GM23338 (cell line): ENCODE measurements around the gene NDUFA13.

ENCODE experiments used
- CREB1 ChIP-seq: fragments of 250-450 bp; sonication (Bioruptor Pico); IDR thresholded peaks from 2 replicates; pipeline ENCODE4 v1.5.0; 2020; ENCODE audit warnings: low read depth, mild to moderate bottlenecking, moderate library complexity
- EZH2 ChIP-seq: fragments of 200-600 bp; sonication (generic); IDR thresholded peaks from one replicate; pipeline ENCODE4 v1.8.0; 2017; ENCODE audit warnings: antibody characterized with exemption, mild to moderate bottlenecking, low read depth; ENCODE audit not compliant: unreplicated experiment
- EZH2phosphoT487 ChIP-seq: fragments of 200-600 bp; sonication (generic); IDR thresholded peaks from one replicate; pipeline ENCODE4 v1.8.1; 2018; ENCODE audit warnings: antibody characterized with exemption; ENCODE audit not compliant: unreplicated experiment
- JUNB ChIP-seq: IDR thresholded peaks from one replicate; pipeline ENCODE4 v1.6.1; 2016; ENCODE audit warnings: antibody characterized with exemption; ENCODE audit not compliant: unreplicated experiment
- NANOG ChIP-seq: IDR thresholded peaks from 2 replicates; pipeline ENCODE4 v1.6.1; 2016; ENCODE audit warnings: antibody characterized with exemption, borderline replicate concordance
- POLR2AphosphoS5 ChIP-seq: IDR thresholded peaks from 2 replicates; pipeline ENCODE4 v1.6.1; 2016; ENCODE audit warnings: antibody characterized with exemption, low read depth
- STAT1 ChIP-seq: IDR thresholded peaks from one replicate; pipeline ENCODE4 v1.6.1; 2016; ENCODE audit warnings: antibody characterized with exemption; ENCODE audit not compliant: unreplicated experiment
- ZNF331 ChIP-seq: fragments of 250-450 bp; sonication (Bioruptor Pico); IDR thresholded peaks from 2 replicates; pipeline ENCODE4 v1.5.0; 2020; ENCODE audit warnings: low read depth, mild to moderate bottlenecking, moderate library complexity
- TF ChIP-seq, protein P1 (sequence below), 2 experiments: fragments of 200-600 bp in 1 of 2; sonication (generic) in 1 of 2; conservative IDR thresholded peaks; 2 replicates each; pipeline versions ENCODE4 v1.5.1 to v1.6.1; 2016 to 2017; ENCODE audit warnings: antibody characterized with exemption in 2 of 2, low read depth in 2 of 2, mild to moderate bottlenecking in 2 of 2, moderate library complexity in 1 of 2
- TF ChIP-seq, protein P2 (sequence below): IDR thresholded peaks from one replicate; pipeline ENCODE4 v1.6.1; 2018; ENCODE audit warnings: antibody characterized with exemption; ENCODE audit not compliant: unreplicated experiment
- TF ChIP-seq, protein P3 (sequence below): IDR thresholded peaks from 2 replicates; pipeline ENCODE4 v1.6.1; 2016; ENCODE audit warnings: antibody characterized with exemption
- TF ChIP-seq, protein P4 (sequence below): fragments of 250-450 bp; sonication (Bioruptor Pico); IDR thresholded peaks from 2 replicates; pipeline ENCODE4 v1.5.0; 2020; ENCODE audit warnings: mild to moderate bottlenecking, moderate library complexity

DNA sequence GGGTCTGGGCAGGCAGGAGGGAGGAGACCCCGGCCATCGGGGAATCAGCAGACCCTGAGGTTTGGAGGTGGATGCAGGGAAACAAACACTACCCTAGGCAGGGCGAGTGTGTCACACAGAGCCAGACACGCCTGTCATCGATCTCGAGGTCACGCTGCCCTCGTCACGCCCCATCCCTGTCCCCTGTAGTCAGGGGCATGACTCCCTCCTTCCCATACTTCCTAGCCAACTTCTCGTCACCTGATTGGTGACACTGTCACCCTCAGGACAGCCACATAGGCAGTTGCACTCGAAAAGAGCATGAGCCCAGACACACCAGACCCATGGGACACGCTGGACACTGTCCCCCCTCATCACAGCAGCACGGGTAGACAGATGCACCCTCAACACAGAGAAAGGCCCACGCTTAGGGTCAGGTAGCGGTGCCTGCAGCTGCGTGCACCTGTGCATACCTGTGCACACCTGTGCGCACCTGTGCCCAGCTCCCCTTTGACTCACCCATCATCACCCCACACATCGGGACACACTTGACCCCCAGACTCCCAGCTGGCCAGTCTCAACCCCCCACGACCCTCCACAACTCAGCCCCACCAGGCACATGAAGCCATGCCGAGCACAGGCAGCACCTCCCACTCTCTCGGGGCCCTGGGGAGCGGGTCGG lies 33.9 kb downstream of the NDUFA13 start:
- TF ChIP-seq, protein P1, sequence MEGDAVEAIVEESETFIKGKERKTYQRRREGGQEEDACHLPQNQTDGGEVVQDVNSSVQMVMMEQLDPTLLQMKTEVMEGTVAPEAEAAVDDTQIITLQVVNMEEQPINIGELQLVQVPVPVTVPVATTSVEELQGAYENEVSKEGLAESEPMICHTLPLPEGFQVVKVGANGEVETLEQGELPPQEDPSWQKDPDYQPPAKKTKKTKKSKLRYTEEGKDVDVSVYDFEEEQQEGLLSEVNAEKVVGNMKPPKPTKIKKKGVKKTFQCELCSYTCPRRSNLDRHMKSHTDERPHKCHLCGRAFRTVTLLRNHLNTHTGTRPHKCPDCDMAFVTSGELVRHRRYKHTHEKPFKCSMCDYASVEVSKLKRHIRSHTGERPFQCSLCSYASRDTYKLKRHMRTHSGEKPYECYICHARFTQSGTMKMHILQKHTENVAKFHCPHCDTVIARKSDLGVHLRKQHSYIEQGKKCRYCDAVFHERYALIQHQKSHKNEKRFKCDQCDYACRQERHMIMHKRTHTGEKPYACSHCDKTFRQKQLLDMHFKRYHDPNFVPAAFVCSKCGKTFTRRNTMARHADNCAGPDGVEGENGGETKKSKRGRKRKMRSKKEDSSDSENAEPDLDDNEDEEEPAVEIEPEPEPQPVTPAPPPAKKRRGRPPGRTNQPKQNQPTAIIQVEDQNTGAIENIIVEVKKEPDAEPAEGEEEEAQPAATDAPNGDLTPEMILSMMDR (conservative IDR thresholded peaks at IDR 0.05; ENCODE audit: low read depth in 2 of 2) = no peak
- TF ChIP-seq EZH2 = no peak
- TF ChIP-seq EZH2phosphoT487 = no peak
- no peak for TF ChIP-seq CREB1
- TF ChIP-seq POLR2AphosphoS5 = no peak
- TF ChIP-seq, protein P2, sequence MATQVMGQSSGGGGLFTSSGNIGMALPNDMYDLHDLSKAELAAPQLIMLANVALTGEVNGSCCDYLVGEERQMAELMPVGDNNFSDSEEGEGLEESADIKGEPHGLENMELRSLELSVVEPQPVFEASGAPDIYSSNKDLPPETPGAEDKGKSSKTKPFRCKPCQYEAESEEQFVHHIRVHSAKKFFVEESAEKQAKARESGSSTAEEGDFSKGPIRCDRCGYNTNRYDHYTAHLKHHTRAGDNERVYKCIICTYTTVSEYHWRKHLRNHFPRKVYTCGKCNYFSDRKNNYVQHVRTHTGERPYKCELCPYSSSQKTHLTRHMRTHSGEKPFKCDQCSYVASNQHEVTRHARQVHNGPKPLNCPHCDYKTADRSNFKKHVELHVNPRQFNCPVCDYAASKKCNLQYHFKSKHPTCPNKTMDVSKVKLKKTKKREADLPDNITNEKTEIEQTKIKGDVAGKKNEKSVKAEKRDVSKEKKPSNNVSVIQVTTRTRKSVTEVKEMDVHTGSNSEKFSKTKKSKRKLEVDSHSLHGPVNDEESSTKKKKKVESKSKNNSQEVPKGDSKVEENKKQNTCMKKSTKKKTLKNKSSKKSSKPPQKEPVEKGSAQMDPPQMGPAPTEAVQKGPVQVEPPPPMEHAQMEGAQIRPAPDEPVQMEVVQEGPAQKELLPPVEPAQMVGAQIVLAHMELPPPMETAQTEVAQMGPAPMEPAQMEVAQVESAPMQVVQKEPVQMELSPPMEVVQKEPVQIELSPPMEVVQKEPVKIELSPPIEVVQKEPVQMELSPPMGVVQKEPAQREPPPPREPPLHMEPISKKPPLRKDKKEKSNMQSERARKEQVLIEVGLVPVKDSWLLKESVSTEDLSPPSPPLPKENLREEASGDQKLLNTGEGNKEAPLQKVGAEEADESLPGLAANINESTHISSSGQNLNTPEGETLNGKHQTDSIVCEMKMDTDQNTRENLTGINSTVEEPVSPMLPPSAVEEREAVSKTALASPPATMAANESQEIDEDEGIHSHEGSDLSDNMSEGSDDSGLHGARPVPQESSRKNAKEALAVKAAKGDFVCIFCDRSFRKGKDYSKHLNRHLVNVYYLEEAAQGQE = no peak
- TF ChIP-seq NANOG = no peak
- TF ChIP-seq JUNB = no peak
- TF ChIP-seq, protein P3, sequence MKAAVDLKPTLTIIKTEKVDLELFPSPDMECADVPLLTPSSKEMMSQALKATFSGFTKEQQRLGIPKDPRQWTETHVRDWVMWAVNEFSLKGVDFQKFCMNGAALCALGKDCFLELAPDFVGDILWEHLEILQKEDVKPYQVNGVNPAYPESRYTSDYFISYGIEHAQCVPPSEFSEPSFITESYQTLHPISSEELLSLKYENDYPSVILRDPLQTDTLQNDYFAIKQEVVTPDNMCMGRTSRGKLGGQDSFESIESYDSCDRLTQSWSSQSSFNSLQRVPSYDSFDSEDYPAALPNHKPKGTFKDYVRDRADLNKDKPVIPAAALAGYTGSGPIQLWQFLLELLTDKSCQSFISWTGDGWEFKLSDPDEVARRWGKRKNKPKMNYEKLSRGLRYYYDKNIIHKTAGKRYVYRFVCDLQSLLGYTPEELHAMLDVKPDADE = no peak
- TF ChIP-seq ZNF331 (CRISPR knock-in tag) = no peak
- TF ChIP-seq STAT1 = no peak
- TF ChIP-seq, protein P4, sequence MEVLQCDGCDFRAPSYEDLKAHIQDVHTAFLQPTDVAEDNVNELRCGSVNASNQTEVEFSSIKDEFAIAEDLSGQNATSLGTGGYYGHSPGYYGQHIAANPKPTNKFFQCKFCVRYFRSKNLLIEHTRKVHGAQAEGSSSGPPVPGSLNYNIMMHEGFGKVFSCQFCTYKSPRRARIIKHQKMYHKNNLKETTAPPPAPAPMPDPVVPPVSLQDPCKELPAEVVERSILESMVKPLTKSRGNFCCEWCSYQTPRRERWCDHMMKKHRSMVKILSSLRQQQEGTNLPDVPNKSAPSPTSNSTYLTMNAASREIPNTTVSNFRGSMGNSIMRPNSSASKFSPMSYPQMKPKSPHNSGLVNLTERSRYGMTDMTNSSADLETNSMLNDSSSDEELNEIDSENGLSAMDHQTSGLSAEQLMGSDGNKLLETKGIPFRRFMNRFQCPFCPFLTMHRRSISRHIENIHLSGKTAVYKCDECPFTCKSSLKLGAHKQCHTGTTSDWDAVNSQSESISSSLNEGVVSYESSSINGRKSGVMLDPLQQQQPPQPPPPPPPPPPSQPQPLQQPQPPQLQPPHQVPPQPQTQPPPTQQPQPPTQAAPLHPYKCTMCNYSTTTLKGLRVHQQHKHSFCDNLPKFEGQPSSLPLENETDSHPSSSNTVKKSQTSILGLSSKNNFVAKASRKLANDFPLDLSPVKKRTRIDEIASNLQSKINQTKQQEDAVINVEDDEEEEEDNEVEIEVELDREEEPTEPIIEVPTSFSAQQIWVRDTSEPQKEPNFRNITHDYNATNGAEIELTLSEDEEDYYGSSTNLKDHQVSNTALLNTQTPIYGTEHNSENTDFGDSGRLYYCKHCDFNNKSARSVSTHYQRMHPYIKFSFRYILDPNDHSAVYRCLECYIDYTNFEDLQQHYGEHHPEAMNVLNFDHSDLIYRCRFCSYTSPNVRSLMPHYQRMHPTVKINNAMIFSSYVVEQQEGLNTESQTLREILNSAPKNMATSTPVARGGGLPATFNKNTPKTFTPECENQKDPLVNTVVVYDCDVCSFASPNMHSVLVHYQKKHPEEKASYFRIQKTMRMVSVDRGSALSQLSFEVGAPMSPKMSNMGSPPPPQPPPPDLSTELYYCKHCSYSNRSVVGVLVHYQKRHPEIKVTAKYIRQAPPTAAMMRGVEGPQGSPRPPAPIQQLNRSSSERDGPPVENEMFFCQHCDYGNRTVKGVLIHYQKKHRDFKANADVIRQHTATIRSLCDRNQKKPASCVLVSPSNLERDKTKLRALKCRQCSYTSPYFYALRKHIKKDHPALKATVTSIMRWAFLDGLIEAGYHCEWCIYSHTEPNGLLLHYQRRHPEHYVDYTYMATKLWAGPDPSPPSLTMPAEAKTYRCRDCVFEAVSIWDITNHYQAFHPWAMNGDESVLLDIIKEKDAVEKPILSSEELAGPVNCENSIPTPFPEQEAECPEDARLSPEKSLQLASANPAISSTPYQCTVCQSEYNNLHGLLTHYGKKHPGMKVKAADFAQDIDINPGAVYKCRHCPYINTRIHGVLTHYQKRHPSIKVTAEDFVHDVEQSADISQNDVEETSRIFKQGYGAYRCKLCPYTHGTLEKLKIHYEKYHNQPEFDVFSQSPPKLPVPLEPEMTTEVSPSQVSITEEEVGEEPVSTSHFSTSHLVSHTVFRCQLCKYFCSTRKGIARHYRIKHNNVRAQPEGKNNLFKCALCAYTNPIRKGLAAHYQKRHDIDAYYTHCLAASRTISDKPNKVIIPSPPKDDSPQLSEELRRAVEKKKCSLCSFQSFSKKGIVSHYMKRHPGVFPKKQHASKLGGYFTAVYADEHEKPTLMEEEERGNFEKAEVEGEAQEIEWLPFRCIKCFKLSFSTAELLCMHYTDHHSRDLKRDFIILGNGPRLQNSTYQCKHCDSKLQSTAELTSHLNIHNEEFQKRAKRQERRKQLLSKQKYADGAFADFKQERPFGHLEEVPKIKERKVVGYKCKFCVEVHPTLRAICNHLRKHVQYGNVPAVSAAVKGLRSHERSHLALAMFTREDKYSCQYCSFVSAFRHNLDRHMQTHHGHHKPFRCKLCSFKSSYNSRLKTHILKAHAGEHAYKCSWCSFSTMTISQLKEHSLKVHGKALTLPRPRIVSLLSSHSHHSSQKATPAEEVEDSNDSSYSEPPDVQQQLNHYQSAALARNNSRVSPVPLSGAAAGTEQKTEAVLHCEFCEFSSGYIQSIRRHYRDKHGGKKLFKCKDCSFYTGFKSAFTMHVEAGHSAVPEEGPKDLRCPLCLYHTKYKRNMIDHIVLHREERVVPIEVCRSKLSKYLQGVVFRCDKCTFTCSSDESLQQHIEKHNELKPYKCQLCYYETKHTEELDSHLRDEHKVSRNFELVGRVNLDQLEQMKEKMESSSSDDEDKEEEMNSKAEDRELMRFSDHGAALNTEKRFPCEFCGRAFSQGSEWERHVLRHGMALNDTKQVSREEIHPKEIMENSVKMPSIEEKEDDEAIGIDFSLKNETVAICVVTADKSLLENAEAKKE = no peak
